ENCODE data around the gene CXCL11.

- TF ChIP-seq CTCF (IDR thresholded peaks at IDR 0.05; ENCODE audit: low read depth, low read length): no peak
- no peak for TF ChIP-seq EZH2phosphoT487 (IDR thresholded peaks at IDR 0.05; ENCODE audit: low read depth)
Observed at GRCh38 chr4:76007089-76007862, 28.6 kb downstream of the CXCL11 start, which contains the start of gene CXCL9.
